ENCODE results near the gene ZYX.
"Not testable (repeated sequence)": the region's sequence is repeated elsewhere in the genome, so short reads cannot be mapped to it uniquely, and the experiment has no call there.

ZYX gene

GRCh38 chr7:143424476-143424875, 43.3 kb downstream of the ZYX start:
- H3K27me3 ChIP-seq (ENCODE audit: control insufficient read depth in 1 of 2, insufficient read depth in 2 of 2, low read length in 2 of 2); H3K4me1 ChIP-seq (ENCODE audit: control insufficient read depth, insufficient read depth, low read length); H3K9me3 ChIP-seq (ENCODE audit: control insufficient read depth in 2 of 2, low read length in 2 of 2); H3K4me3 ChIP-seq (ENCODE audit: low read length in 2 of 2); H3K36me3 ChIP-seq (ENCODE audit: control insufficient read depth in 2 of 2, insufficient read depth in 2 of 2, low read length in 2 of 2); H3K9ac ChIP-seq (ENCODE audit: low read length in 2 of 2); H3K27ac ChIP-seq (ENCODE audit: low read length): not testable (repeated sequence)

GRCh38 chr7:143426479-143427142, 45.5 kb downstream of the ZYX start:
- H3K27ac ChIP-seq (ENCODE audit: low read length) = no peak overlapping the region
- H3K4me1 ChIP-seq (ENCODE audit: control insufficient read depth, insufficient read depth, low read length) = no peaks in the 10 kb centered on the region
- H3K27me3 ChIP-seq (ENCODE audit: control insufficient read depth in 1 of 2, insufficient read depth in 2 of 2, low read length in 2 of 2) = no peaks in the 10 kb centered on the region
- H3K4me3 ChIP-seq (ENCODE audit: low read length in 2 of 2) = no peak overlapping the region
- no peak overlapping the region for H3K9ac ChIP-seq (ENCODE audit: low read length in 2 of 2)
- H3K9me3 ChIP-seq (ENCODE audit: control insufficient read depth in 2 of 2, low read length in 2 of 2) = no peaks in the 10 kb centered on the region
- no peaks in the 10 kb centered on the region for H3K36me3 ChIP-seq (ENCODE audit: control insufficient read depth in 2 of 2, insufficient read depth in 2 of 2, low read length in 2 of 2)

- Histone ChIP-seq H3K27me3 (ENCODE audit: control insufficient read depth in 1 of 2, insufficient read depth in 2 of 2, low read length in 2 of 2) (no peaks in the 10 kb centered on the region), H3K4me1 (ENCODE audit: control insufficient read depth, insufficient read depth, low read length) (no peaks in the 10 kb centered on the region), H3K9ac (ENCODE audit: low read length in 2 of 2) (no peak overlapping the region), H3K27ac (ENCODE audit: low read length) (no peak overlapping the region), H3K36me3 (ENCODE audit: control insufficient read depth in 2 of 2, insufficient read depth in 2 of 2, low read length in 2 of 2) (no peaks in the 10 kb centered on the region), H3K9me3 (ENCODE audit: control insufficient read depth in 2 of 2, low read length in 2 of 2) (no peaks in the 10 kb centered on the region), H3K4me3 (ENCODE audit: low read length in 2 of 2) (no peak overlapping the region)
Observed at GRCh38 chr7:143429770-143430698, 48.9 kb downstream of the ZYX start.

GRCh38 chr7:143431109-143431508, 50.0 kb downstream of the ZYX start:
- Histone ChIP-seq H3K27me3 (ENCODE audit: control insufficient read depth in 1 of 2, insufficient read depth in 2 of 2, low read length in 2 of 2) (no peaks in the 10 kb centered on the region), H3K36me3 (ENCODE audit: control insufficient read depth in 2 of 2, insufficient read depth in 2 of 2, low read length in 2 of 2) (no peaks in the 10 kb centered on the region), H3K9ac (ENCODE audit: low read length in 2 of 2) (no peak overlapping the region), H3K4me3 (ENCODE audit: low read length in 2 of 2) (no peak overlapping the region), H3K27ac (ENCODE audit: low read length) (no peak overlapping the region), H3K4me1 (ENCODE audit: control insufficient read depth, insufficient read depth, low read length) (no peaks in the 10 kb centered on the region), H3K9me3 (ENCODE audit: control insufficient read depth in 2 of 2, low read length in 2 of 2) (no peaks in the 10 kb centered on the region)

- Histone ChIP-seq H3K9ac (ENCODE audit: low read length in 2 of 2) (no peak overlapping the region), H3K4me3 (ENCODE audit: low read length in 2 of 2) (no peak overlapping the region), H3K27ac (ENCODE audit: low read length) (no peak overlapping the region), H3K4me1 (ENCODE audit: control insufficient read depth, insufficient read depth, low read length) (no peaks in the 10 kb centered on the region), H3K27me3 (ENCODE audit: control insufficient read depth in 1 of 2, insufficient read depth in 2 of 2, low read length in 2 of 2) (no peaks in the 10 kb centered on the region), H3K9me3 (ENCODE audit: control insufficient read depth in 2 of 2, low read length in 2 of 2) (no peaks in the 10 kb centered on the region), H3K36me3 (ENCODE audit: control insufficient read depth in 2 of 2, insufficient read depth in 2 of 2, low read length in 2 of 2) (no peaks in the 10 kb centered on the region)
Observed at GRCh38 chr7:143433759-143434158, 52.6 kb downstream of the ZYX start.

GRCh38 chr7:143434660-143435059, 53.5 kb downstream of the ZYX start:
- H3K27ac ChIP-seq (ENCODE audit: low read length) = no peak overlapping the region
- H3K36me3 ChIP-seq (ENCODE audit: control insufficient read depth in 2 of 2, insufficient read depth in 2 of 2, low read length in 2 of 2) = no peaks in the 10 kb centered on the region
- no peak overlapping the region for H3K4me3 ChIP-seq (ENCODE audit: low read length in 2 of 2)

GRCh38 chr7:143435266-143435665, 54.1 kb downstream of the ZYX start:
- no peak overlapping the region for H3K27ac ChIP-seq (ENCODE audit: low read length)

More at GRCh38 chr7:143434660-143435059, 53.5 kb downstream of the ZYX start:
- Histone ChIP-seq H3K9me3 (ENCODE audit: control insufficient read depth in 2 of 2, low read length in 2 of 2) (no peaks in the 10 kb centered on the region), H3K4me1 (ENCODE audit: control insufficient read depth, insufficient read depth, low read length) (no peaks in the 10 kb centered on the region), H3K27me3 (ENCODE audit: control insufficient read depth in 1 of 2, insufficient read depth in 2 of 2, low read length in 2 of 2) (no peaks in the 10 kb centered on the region), H3K9ac (ENCODE audit: low read length in 2 of 2) (no peak overlapping the region)

GRCh38 chr7:143436325-143436946, 55.3 kb downstream of the ZYX start:
- Histone ChIP-seq H3K36me3 (ENCODE audit: control insufficient read depth in 2 of 2, insufficient read depth in 2 of 2, low read length in 2 of 2) (no peaks in the 10 kb centered on the region), H3K27ac (ENCODE audit: low read length) (no peak overlapping the region), H3K27me3 (ENCODE audit: control insufficient read depth in 1 of 2, insufficient read depth in 2 of 2, low read length in 2 of 2) (no peaks in the 10 kb centered on the region), H3K9ac (ENCODE audit: low read length in 2 of 2) (no peak overlapping the region), H3K4me3 (ENCODE audit: low read length in 2 of 2) (no peak overlapping the region), H3K4me1 (ENCODE audit: control insufficient read depth, insufficient read depth, low read length) (no peaks in the 10 kb centered on the region), H3K9me3 (ENCODE audit: control insufficient read depth in 2 of 2, low read length in 2 of 2) (no peaks in the 10 kb centered on the region)

More at GRCh38 chr7:143435266-143435665, 54.1 kb downstream of the ZYX start:
- Histone ChIP-seq H3K4me3 (ENCODE audit: low read length in 2 of 2) (no peak overlapping the region), H3K9me3 (ENCODE audit: control insufficient read depth in 2 of 2, low read length in 2 of 2) (no peaks in the 10 kb centered on the region), H3K27me3 (ENCODE audit: control insufficient read depth in 1 of 2, insufficient read depth in 2 of 2, low read length in 2 of 2) (no peaks in the 10 kb centered on the region), H3K36me3 (ENCODE audit: control insufficient read depth in 2 of 2, insufficient read depth in 2 of 2, low read length in 2 of 2) (no peaks in the 10 kb centered on the region), H3K4me1 (ENCODE audit: control insufficient read depth, insufficient read depth, low read length) (no peaks in the 10 kb centered on the region), H3K9ac (ENCODE audit: low read length in 2 of 2) (no peak overlapping the region)

GRCh38 chr7:143437578-143437977, 56.4 kb downstream of the ZYX start:
- Histone ChIP-seq H3K27me3 (ENCODE audit: control insufficient read depth in 1 of 2, insufficient read depth in 2 of 2, low read length in 2 of 2) (no peaks in the 10 kb centered on the region), H3K36me3 (ENCODE audit: control insufficient read depth in 2 of 2, insufficient read depth in 2 of 2, low read length in 2 of 2) (no peaks in the 10 kb centered on the region), H3K4me3 (ENCODE audit: low read length in 2 of 2) (no peak overlapping the region), H3K9ac (ENCODE audit: low read length in 2 of 2) (no peak overlapping the region), H3K27ac (ENCODE audit: low read length) (no peak overlapping the region), H3K4me1 (ENCODE audit: control insufficient read depth, insufficient read depth, low read length) (no peaks in the 10 kb centered on the region), H3K9me3 (ENCODE audit: control insufficient read depth in 2 of 2, low read length in 2 of 2) (no peaks in the 10 kb centered on the region)

- Histone ChIP-seq H3K9ac (ENCODE audit: low read length in 2 of 2) (no peak overlapping the region), H3K4me3 (ENCODE audit: low read length in 2 of 2) (no peak overlapping the region), H3K9me3 (ENCODE audit: control insufficient read depth in 2 of 2, low read length in 2 of 2) (no peaks in the 10 kb centered on the region), H3K27ac (ENCODE audit: low read length) (no peak overlapping the region), H3K4me1 (ENCODE audit: control insufficient read depth, insufficient read depth, low read length) (no peaks in the 10 kb centered on the region), H3K27me3 (ENCODE audit: control insufficient read depth in 1 of 2, insufficient read depth in 2 of 2, low read length in 2 of 2) (no peaks in the 10 kb centered on the region), H3K36me3 (ENCODE audit: control insufficient read depth in 2 of 2, insufficient read depth in 2 of 2, low read length in 2 of 2) (no peaks in the 10 kb centered on the region)
Observed at GRCh38 chr7:143439866-143440265, 58.7 kb downstream of the ZYX start.

Data from stomach smooth muscle (tissue), 2 donors.